Testis (tissue), 5 donors: ENCODE data around the gene YTHDC1. TPM values are rescaled to one million over a fixed set of nuclear protein-coding genes. Genes with fewer than 3 reads are reported as not detected.

Experiments used
- DNase-seq: peaks from one replicate; pipeline ENCODE4 v3.0.0-alpha.2; 2019
- H3K27ac ChIP-seq, 2 donors: fragments of 200-600 bp; sonication (generic); one replicate each; pipeline ENCODE4 v1.5.1; 2019
- H3K27me3 ChIP-seq: fragments of 200-600 bp; sonication (generic); one replicate; pipeline ENCODE4 v1.5.1; 2019
- H3K36me3 ChIP-seq: fragments of 200-600 bp; sonication (generic); one replicate; pipeline ENCODE4 v1.5.1; 2017; ENCODE audit warnings: low read depth; ENCODE audit errors: missing control alignments
- H3K4me1 ChIP-seq: fragments of 200-600 bp; sonication (generic); one replicate; pipeline ENCODE4 v1.5.1; 2019
- H3K4me3 ChIP-seq, 2 donors: fragments of 200-600 bp; sonication (generic); one replicate each; pipeline ENCODE4 v1.5.1; 2017 to 2019
- H3K9me3 ChIP-seq: fragments of 200-600 bp; sonication (generic); one replicate; pipeline ENCODE4 v1.5.1; 2017
- CTCF ChIP-seq, 3 experiments: fragments of 450-650 bp in 2 of 3; fragments of 200-600 bp in 1 of 3; sonication (generic) in 1 of 3; IDR thresholded peaks; one replicate each; pipeline ENCODE4 v1.5.1; 2016 to 2019; ENCODE audit warnings: antibody characterized with exemption in 3 of 3, mild to moderate bottlenecking in 2 of 3, moderate library complexity in 1 of 3
- POLR2A ChIP-seq: fragments of 450-650 bp; IDR thresholded peaks from one replicate; pipeline ENCODE4 v1.6.1; 2017; ENCODE audit warnings: antibody characterized with exemption, mild to moderate bottlenecking, moderate library complexity
- WGBS, 2 donors: methylation state at CpG; one replicate each; pipeline ENCODE4 v1.1.5; 2018; 5-methylcytosine and 5-hydroxymethylcytosine counted together
- intact Hi-C: fragments of 100-400 bp; cut with DNase I; formaldehyde crosslinking; loops from one replicate; pipeline ENCODE4 v1.15.1; 2023; ENCODE audit warnings: low total_unique reads
- long read RNA-seq, 2 donors: transcript quantifications; one replicate each; lab custom pipeline, GENCODE V29; 2026
- polyA plus RNA-seq: library from polyadenylated mRNA; stranded (reverse); fragments of 350-450 nt; fragmentation: Illumina TruSeq; extraction: RNeasy Lipid Tissue Mini Kit (QIAGEN cat#74804); gene quantifications from one replicate; pipeline ENCODE4 v1.2.3, GENCODE V29; 2014; ENCODE audit warnings: low read depth, low replicate concordance; ENCODE audit not compliant: insufficient read depth
- total RNA-seq, 2 donors: library from RNA; depleted of rRNA; stranded (reverse); fragments of >200 nt; gene quantifications; one replicate each; pipeline ENCODE4 v1.2.3, GENCODE V29; 2016

Gene YTHDC1
- total RNA-seq, result 10 to 100 TPM; 78.2 to 92.6 TPM
- 56.5 TPM for polyA plus RNA-seq
- long read RNA-seq, donor 1, full-length matches to known transcripts, result 8 of 70 reads
- long read RNA-seq, donor 1, partial matches to known transcripts, result 62 of 70 reads
- long read RNA-seq, donor 1, other reads (novel, unspliced or antisense), result 0 of 70 reads
- long read RNA-seq, donor 2, full-length matches to known transcripts, result 3 of 19 reads
- long read RNA-seq, donor 2, partial matches to known transcripts, result 16 of 19 reads
- long read RNA-seq, donor 2, other reads (novel, unspliced or antisense), result 0 of 19 reads

- WGBS, 2 donors, result 1% methylated on average over 55 to 63 of the region's 67 CpGs
- intact Hi-C loops, result no loop called here
These were observed at the start of gene YTHDC1 for GRCh38 chr4:68349649-68350360. YTHDC1 (minus strand) TSS chr4:68350090; CDS start chr4:68349753, 337 bp downstream.

GRCh38 chr4:68399306-68399705 is 49.4 kb upstream of the YTHDC1 start:
- no peak for DNase-seq
- Histone ChIP-seq H3K27ac (no peak overlapping the region), H3K9me3 (no peaks in the 10 kb centered on the region), H3K4me3 (no peak overlapping the region), H3K36me3 (no peaks in the 10 kb centered on the region), H3K4me1 (no peaks in the 10 kb centered on the region), H3K27me3 (no peaks in the 10 kb centered on the region)
- intact Hi-C loops, result no loop called here
- WGBS, 2 donors, result 92 to 96% methylated on average over 4 of the region's 4 CpGs
- TF ChIP-seq CTCF (IDR thresholded peaks at IDR 0.05), result no peak
- no peak for TF ChIP-seq POLR2A

More at GRCh38 chr4:68349649-68350360, at the start of gene YTHDC1:
- Histone ChIP-seq H3K4me3 (peak within 1 kb of the TSS; percentile 99), H3K27me3 (no peaks in the 10 kb centered on the region), H3K27ac (peak within 1 kb of the TSS; percentile 100), H3K4me1 (peaks cover 8% of the 10 kb centered on the region), H3K36me3 (no peaks in the 10 kb centered on the region), H3K9me3 (no peaks in the 10 kb centered on the region)
- TF ChIP-seq CTCF (IDR thresholded peaks at IDR 0.05) (no peak), POLR2A (peak; percentile 95)
- peak; percentile 99 for DNase-seq

GRCh38 chr4:68396756-68397155 is 46.9 kb upstream of the YTHDC1 start:
- H3K27ac ChIP-seq, result no peak overlapping the region
- H3K9me3 ChIP-seq, result no peaks in the 10 kb centered on the region
- 95 to 100% methylated on average over 1 of the region's 1 CpG for WGBS, 2 donors
- DNase-seq, result no peak
- TF ChIP-seq CTCF (IDR thresholded peaks at IDR 0.05) (no peak), POLR2A (no peak)
- H3K36me3 ChIP-seq, result no peaks in the 10 kb centered on the region
- no peaks in the 10 kb centered on the region for H3K4me1 ChIP-seq
- no peak overlapping the region for H3K4me3 ChIP-seq
- H3K27me3 ChIP-seq, result no peaks in the 10 kb centered on the region
- intact Hi-C loops, result no loop called here

GRCh38 chr4:68391436-68391835 is 41.5 kb upstream of the YTHDC1 start:
- H3K4me3 ChIP-seq, result no peak overlapping the region
- H3K27ac ChIP-seq, result no peak overlapping the region
- H3K36me3 ChIP-seq, result no peaks in the 10 kb centered on the region
- no peaks in the 10 kb centered on the region for H3K9me3 ChIP-seq
- no peaks in the 10 kb centered on the region for H3K4me1 ChIP-seq
- TF ChIP-seq CTCF (IDR thresholded peaks at IDR 0.05) (no peak), POLR2A (no peak)
- no peak for DNase-seq
- intact Hi-C loops, result no loop called here
- WGBS, 2 donors, result 44 to 51% methylated on average over 3 of the region's 3 CpGs
- no peaks in the 10 kb centered on the region for H3K27me3 ChIP-seq
